WTC11 (cell line): ENCODE data around the gene TMCO1. TPM values are rescaled to one million over a fixed set of nuclear protein-coding genes. Genes with fewer than 3 reads are reported as not detected.

Experiments
- ARID4B ChIP-seq: sonication (generic); formaldehyde crosslinking; IDR thresholded peaks from 2 replicates; pipeline ENCODE4 v1.8.0; 2023; ENCODE audit warnings: missing genetic modification reagents, mild to moderate bottlenecking, borderline replicate concordance
- ATF1 ChIP-seq: sonication (generic); formaldehyde crosslinking; IDR thresholded peaks from 2 replicates; pipeline ENCODE4 v1.8.1; 2023; ENCODE audit warnings: mild to moderate bottlenecking, moderate library complexity, missing genetic modification reagents
- CREB1 ChIP-seq: sonication (generic); formaldehyde crosslinking; IDR thresholded peaks from 2 replicates; pipeline ENCODE4 v1.8.0; 2023; ENCODE audit warnings: mild to moderate bottlenecking, missing genetic modification reagents
- E2F1 ChIP-seq: sonication (generic); formaldehyde crosslinking; IDR thresholded peaks from 2 replicates; pipeline ENCODE4 v1.8.0; 2022; ENCODE audit warnings: mild to moderate bottlenecking, missing genetic modification reagents
- ETV6 ChIP-seq: sonication (generic); formaldehyde crosslinking; IDR thresholded peaks from 2 replicates; pipeline ENCODE4 v1.8.1; 2022; ENCODE audit warnings: mild to moderate bottlenecking, missing genetic modification reagents
- FOXP1 ChIP-seq: sonication (generic); formaldehyde crosslinking; IDR thresholded peaks from 2 replicates; pipeline ENCODE4 v1.8.0; 2022; ENCODE audit warnings: missing genetic modification reagents, mild to moderate bottlenecking, moderate library complexity, borderline replicate concordance
- KAT7 ChIP-seq: sonication (generic); formaldehyde crosslinking; IDR thresholded peaks from 2 replicates; pipeline ENCODE4 v1.8.1; 2023; ENCODE audit warnings: missing genetic modification reagents, mild to moderate bottlenecking, borderline replicate concordance
- MLX ChIP-seq: sonication (generic); formaldehyde crosslinking; IDR thresholded peaks from 2 replicates; pipeline ENCODE4 v1.8.1; 2023; ENCODE audit warnings: mild to moderate bottlenecking, missing genetic modification reagents, moderate library complexity
- MXD4 ChIP-seq: fragments of 250-450 bp; sonication (Bioruptor Pico); IDR thresholded peaks from 2 replicates; pipeline ENCODE4 v1.8.0; 2021; ENCODE audit warnings: mild to moderate bottlenecking, moderate library complexity, borderline replicate concordance
- OVOL2 ChIP-seq: fragments of 250-450 bp; sonication (Bioruptor Pico); IDR thresholded peaks from 2 replicates; pipeline ENCODE4 v1.9.0; 2021; ENCODE audit warnings: mild to moderate bottlenecking, borderline replicate concordance
- RELA ChIP-seq: sonication (generic); formaldehyde crosslinking; IDR thresholded peaks from 2 replicates; pipeline ENCODE4 v1.8.1; 2022; ENCODE audit warnings: missing genetic modification reagents, mild to moderate bottlenecking, borderline replicate concordance
- SOX15 ChIP-seq: fragments of 250-450 bp; sonication (Bioruptor Pico); IDR thresholded peaks from 2 replicates; pipeline ENCODE4 v1.9.0; 2021; ENCODE audit warnings: mild to moderate bottlenecking
- ZNF219 ChIP-seq: sonication (generic); formaldehyde crosslinking; IDR thresholded peaks from 2 replicates; pipeline ENCODE4 v1.8.0; 2023; ENCODE audit warnings: missing genetic modification reagents, mild to moderate bottlenecking, borderline replicate concordance
- ZNF423 ChIP-seq: fragments of 250-450 bp; sonication (Bioruptor Pico); IDR thresholded peaks from 2 replicates; pipeline ENCODE4 v2.1.2; 2022; ENCODE audit warnings: mild to moderate bottlenecking, moderate library complexity
- ZNF425 ChIP-seq: fragments of 250-450 bp; sonication (Bioruptor Pico); conservative IDR thresholded peaks from 2 replicates; pipeline ENCODE4 v1.9.0; 2021; ENCODE audit warnings: mild to moderate bottlenecking
- total RNA-seq: library from RNA; stranded (reverse); gene quantifications from 3 replicates; pipeline ENCODE4 v1.2.3, GENCODE V29; 2021
- TF ChIP-seq, protein P1 (sequence below): sonication (generic); formaldehyde crosslinking; conservative IDR thresholded peaks from 2 replicates; pipeline ENCODE4 v1.8.1; 2023; ENCODE audit warnings: mild to moderate bottlenecking, low read depth, missing genetic modification reagents, moderate library complexity
- TF ChIP-seq, protein P2 (sequence below): sonication (generic); formaldehyde crosslinking; IDR thresholded peaks from 2 replicates; pipeline ENCODE4 v1.8.1; 2023; ENCODE audit warnings: mild to moderate bottlenecking, missing genetic modification reagents
- TF ChIP-seq, protein P3 (sequence below): sonication (generic); formaldehyde crosslinking; IDR thresholded peaks from 2 replicates; pipeline ENCODE4 v1.8.0; 2022; ENCODE audit warnings: missing genetic modification reagents
- TF ChIP-seq, protein P4 (sequence below): sonication (generic); formaldehyde crosslinking; IDR thresholded peaks from 2 replicates; pipeline ENCODE4 v1.8.0; 2023; ENCODE audit warnings: missing genetic modification reagents

The TMCO1 gene
- total RNA-seq, 1 experiment from 2014 or later, result 52.8 TPM

GRCh38 chr1:165768513-165769394 is at the start of gene TMCO1 (continued):
- peak; percentile 61; the same call in 1 of the 2 replicates for TF ChIP-seq ARID4B
- no peak for TF ChIP-seq ZNF219 (CRISPR knock-in tag)
- no peak for TF ChIP-seq CREB1 (CRISPR knock-in tag)
- TF ChIP-seq RELA (CRISPR knock-in tag), result no peak
- no peak for TF ChIP-seq ZNF425 (CRISPR knock-in tag)
- TF ChIP-seq OVOL2, result no peak
- TF ChIP-seq ATF1 (CRISPR knock-in tag), result no peak
- TF ChIP-seq FOXP1 (CRISPR knock-in tag), result 0 out of 2 replicates have a peak, but pooled peaks have one; percentile 26
- TF ChIP-seq E2F1 (CRISPR knock-in tag), result no peak
- TF ChIP-seq, protein P1, sequence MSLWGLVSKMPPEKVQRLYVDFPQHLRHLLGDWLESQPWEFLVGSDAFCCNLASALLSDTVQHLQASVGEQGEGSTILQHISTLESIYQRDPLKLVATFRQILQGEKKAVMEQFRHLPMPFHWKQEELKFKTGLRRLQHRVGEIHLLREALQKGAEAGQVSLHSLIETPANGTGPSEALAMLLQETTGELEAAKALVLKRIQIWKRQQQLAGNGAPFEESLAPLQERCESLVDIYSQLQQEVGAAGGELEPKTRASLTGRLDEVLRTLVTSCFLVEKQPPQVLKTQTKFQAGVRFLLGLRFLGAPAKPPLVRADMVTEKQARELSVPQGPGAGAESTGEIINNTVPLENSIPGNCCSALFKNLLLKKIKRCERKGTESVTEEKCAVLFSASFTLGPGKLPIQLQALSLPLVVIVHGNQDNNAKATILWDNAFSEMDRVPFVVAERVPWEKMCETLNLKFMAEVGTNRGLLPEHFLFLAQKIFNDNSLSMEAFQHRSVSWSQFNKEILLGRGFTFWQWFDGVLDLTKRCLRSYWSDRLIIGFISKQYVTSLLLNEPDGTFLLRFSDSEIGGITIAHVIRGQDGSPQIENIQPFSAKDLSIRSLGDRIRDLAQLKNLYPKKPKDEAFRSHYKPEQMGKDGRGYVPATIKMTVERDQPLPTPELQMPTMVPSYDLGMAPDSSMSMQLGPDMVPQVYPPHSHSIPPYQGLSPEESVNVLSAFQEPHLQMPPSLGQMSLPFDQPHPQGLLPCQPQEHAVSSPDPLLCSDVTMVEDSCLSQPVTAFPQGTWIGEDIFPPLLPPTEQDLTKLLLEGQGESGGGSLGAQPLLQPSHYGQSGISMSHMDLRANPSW (CRISPR knock-in tag), result no peak
- no peak for TF ChIP-seq KAT7 (CRISPR knock-in tag)
- TF ChIP-seq, protein P2, sequence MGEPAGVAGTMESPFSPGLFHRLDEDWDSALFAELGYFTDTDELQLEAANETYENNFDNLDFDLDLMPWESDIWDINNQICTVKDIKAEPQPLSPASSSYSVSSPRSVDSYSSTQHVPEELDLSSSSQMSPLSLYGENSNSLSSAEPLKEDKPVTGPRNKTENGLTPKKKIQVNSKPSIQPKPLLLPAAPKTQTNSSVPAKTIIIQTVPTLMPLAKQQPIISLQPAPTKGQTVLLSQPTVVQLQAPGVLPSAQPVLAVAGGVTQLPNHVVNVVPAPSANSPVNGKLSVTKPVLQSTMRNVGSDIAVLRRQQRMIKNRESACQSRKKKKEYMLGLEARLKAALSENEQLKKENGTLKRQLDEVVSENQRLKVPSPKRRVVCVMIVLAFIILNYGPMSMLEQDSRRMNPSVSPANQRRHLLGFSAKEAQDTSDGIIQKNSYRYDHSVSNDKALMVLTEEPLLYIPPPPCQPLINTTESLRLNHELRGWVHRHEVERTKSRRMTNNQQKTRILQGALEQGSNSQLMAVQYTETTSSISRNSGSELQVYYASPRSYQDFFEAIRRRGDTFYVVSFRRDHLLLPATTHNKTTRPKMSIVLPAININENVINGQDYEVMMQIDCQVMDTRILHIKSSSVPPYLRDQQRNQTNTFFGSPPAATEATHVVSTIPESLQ (CRISPR knock-in tag), result no peak
- TF ChIP-seq MLX, result no peak
- no peak for TF ChIP-seq MXD4
- TF ChIP-seq, protein P3, sequence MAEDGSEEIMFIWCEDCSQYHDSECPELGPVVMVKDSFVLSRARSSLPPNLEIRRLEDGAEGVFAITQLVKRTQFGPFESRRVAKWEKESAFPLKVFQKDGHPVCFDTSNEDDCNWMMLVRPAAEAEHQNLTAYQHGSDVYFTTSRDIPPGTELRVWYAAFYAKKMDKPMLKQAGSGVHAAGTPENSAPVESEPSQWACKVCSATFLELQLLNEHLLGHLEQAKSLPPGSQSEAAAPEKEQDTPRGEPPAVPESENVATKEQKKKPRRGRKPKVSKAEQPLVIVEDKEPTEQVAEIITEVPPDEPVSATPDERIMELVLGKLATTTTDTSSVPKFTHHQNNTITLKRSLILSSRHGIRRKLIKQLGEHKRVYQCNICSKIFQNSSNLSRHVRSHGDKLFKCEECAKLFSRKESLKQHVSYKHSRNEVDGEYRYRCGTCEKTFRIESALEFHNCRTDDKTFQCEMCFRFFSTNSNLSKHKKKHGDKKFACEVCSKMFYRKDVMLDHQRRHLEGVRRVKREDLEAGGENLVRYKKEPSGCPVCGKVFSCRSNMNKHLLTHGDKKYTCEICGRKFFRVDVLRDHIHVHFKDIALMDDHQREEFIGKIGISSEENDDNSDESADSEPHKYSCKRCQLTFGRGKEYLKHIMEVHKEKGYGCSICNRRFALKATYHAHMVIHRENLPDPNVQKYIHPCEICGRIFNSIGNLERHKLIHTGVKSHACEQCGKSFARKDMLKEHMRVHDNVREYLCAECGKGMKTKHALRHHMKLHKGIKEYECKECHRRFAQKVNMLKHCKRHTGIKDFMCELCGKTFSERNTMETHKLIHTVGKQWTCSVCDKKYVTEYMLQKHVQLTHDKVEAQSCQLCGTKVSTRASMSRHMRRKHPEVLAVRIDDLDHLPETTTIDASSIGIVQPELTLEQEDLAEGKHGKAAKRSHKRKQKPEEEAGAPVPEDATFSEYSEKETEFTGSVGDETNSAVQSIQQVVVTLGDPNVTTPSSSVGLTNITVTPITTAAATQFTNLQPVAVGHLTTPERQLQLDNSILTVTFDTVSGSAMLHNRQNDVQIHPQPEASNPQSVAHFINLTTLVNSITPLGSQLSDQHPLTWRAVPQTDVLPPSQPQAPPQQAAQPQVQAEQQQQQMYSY (CRISPR knock-in tag), result no peak
- no peak for TF ChIP-seq ZNF423 (CRISPR knock-in tag)
- TF ChIP-seq SOX15 (CRISPR knock-in tag), result no peak
- TF ChIP-seq ETV6 (CRISPR knock-in tag), result peak; percentile 69; the same call in 1 of the 2 replicates
- TF ChIP-seq, protein P4, sequence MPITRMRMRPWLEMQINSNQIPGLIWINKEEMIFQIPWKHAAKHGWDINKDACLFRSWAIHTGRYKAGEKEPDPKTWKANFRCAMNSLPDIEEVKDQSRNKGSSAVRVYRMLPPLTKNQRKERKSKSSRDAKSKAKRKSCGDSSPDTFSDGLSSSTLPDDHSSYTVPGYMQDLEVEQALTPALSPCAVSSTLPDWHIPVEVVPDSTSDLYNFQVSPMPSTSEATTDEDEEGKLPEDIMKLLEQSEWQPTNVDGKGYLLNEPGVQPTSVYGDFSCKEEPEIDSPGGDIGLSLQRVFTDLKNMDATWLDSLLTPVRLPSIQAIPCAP (CRISPR knock-in tag), result no peak
